GM18517 (cell line): Measurements from ENCODE around the gene HOXA5.

Experiments
- ATAC-seq: cut with Tn5 transposase; IDR thresholded peaks from one replicate; pipeline ENCODE4 v1.9.1; 2021; ENCODE audit warnings: mild to moderate bottlenecking, moderate library complexity; ENCODE audit not compliant: unreplicated experiment

Gene HOXA5

DNA sequence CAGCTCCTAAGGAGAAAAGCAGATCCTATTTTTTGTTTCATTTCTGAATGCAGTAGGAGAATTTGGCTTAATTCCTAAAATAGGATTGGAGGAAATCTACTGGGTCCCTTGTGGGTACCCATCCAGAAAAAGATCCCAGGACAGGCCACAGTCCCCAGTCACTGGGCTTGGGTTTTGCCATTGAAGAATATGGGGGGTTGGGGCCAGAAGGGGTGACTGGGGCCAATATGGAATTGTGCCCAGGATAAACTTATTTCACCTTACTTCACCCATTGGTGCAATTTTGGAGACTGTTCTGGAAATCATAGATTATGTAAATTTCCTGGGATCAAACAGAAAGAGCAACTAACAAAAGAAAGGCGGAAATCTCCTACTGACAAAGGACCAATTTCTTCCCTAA lies 5.0 kb downstream of the HOXA5 start:
- no peak for ATAC-seq

DNA sequence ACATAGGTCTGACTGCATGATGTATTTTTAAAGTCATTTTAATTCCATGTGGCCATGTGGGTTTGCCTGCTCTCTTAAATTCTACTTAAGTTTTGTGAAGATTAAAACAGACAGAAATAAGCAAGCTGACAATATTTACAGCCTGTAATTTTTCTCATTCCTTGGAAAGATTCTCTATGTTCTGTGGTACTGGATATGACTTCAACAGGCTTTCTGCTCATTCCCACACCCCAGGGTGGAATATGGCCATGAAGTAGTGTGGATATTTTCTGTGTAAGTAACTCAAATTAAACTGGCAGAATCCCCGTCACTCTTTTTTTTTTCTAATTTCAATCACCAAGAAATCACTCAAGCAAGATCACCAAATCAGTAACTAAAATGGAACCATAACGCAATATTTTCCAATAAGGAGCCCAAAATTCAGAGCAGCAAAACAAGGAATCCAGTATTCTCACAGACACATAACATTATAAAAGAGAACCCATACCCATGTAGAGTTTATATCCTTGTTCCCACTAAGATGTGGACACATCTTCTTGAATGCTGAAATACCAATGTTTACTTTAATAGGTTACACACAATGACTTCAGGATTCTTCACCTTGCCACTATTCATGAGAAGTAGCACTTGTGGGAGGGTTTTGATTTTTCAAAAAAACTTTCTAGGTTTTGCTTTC lies 5.7 kb downstream of the HOXA5 start:
- ATAC-seq: no peak

- ATAC-seq: no peak
Measured at GRCh38 chr7:27134392-27134791, 9.1 kb downstream of the HOXA5 start.

DNA sequence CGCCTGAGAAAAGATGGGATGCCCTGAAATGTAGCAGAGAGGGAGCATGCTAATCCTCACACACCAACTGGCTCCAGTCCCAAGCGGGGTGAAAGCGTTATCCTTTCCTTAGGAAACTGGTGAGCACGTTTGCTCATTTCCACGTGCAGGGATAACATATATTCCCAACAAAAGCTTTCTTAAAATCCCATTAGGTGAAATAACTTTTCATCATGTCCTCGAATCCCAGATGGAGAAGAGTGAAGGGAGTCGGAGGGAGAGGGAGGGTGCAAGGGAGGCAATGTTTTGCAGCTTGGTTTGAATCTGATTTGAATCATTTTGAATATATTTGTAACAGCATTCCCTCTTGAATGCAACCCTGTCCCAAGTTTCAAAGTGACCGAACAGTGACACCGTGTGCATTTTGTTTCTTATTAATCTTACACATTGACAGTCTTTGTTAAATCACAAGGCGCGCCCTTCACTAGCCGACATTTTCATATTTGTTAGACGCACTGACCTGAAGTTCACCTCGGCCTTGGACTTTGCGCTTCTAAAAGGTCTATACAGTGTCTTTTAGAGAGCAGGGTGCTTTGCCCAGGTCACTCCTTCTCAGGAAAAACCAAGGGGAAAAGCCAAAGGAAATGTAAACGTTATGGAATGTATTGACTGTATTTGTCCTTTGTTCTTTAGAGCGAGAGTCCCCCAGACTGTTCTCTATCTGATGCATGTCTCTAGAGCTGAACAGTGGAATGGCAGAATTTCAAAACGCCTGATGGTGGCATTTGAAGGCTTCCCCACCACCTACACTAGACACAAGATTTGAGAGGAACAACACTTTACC lies 9.9 kb downstream of the HOXA5 start:
- ATAC-seq: no peak

- ATAC-seq: no peak
Measured at GRCh38 chr7:27132978-27133377, 10.5 kb downstream of the HOXA5 start.

GRCh38 chr7:27132214-27132613 lies 11.3 kb downstream of the HOXA5 start:
- ATAC-seq: no peak

DNA sequence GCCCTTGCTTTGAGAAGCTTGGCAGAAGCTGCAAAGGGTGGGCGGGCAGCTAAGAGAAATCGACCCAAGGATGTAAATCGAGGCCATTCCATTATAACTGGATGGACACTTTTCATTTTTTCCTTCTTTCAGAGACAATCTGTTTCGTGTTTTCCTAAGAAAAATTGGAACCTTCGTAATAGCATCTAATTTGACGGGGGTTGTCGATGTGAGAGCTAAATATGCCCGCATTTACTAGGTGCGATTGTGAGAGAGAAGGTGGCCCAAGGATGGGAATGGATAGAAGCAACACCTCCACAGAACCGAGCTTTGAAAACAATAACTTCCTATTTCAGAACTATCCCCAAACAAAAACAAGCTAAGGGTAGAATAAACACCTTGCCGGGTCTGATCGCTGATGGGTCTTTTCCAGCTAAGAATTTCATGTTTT lies 12.1 kb downstream of the HOXA5 start:
- no peak for ATAC-seq

- ATAC-seq: no peak
Measured at GRCh38 chr7:27130540-27131389, 12.7 kb downstream of the HOXA5 start, which contains the start of gene HOXA4. Gene HOXA4 (minus strand): TSS chr7:27130757. CDS start chr7:27130733, 24 bp downstream.

GRCh38 chr7:27129729-27130539 lies 13.5 kb downstream of the HOXA5 start:
- no peak for ATAC-seq

DNA sequence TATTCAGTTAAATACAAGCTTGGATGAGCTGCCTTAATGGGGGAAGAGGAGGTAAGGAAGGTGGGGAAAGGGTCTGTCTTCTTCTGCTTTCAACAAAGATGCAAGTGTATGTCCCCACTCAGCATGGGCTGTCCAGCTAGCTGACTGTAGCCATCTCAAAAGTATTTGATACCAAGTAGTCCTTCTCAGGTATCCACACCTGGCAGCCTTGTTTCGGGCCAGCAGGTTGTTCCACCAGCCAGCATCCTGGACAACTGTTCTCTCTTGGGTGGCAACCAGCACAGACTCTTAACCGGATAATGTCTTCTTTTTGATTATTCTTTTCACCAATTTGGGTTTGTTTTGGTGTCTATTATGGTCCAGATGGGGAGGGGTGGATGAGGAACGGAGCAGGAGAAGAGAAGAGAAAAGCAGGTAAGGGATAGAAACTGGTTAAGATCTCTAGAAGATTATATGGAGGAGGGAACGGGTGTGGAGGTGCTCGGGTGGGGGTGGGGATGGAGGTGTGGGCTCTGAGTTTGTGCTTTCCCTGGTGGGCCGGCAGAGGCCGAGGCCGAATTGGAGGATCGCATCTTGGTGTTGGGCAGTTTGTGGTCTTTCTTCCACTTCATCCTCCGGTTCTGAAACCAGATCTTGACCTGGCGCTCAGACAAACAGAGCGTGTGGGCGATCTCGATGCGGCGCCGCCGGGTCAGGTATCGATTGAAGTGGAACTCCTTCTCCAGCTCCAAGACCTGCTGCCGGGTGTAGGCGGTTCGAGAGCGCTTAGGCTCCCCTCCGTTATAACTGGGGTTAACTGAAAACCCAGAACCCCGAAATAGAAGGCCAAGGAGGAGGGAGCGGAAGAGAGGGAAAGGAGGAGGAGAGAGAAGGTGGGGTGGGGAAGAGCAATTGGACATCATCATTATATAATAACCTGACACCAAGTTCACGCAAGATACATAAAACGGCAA lies 14.4 kb downstream of the HOXA5 start:
- ATAC-seq: no peak

- no peak for ATAC-seq
Measured at GRCh38 chr7:27128034-27128433, 15.4 kb downstream of the HOXA5 start.

GRCh38 chr7:27126596-27127327 lies 16.7 kb downstream of the HOXA5 start:
- ATAC-seq: no peak

DNA sequence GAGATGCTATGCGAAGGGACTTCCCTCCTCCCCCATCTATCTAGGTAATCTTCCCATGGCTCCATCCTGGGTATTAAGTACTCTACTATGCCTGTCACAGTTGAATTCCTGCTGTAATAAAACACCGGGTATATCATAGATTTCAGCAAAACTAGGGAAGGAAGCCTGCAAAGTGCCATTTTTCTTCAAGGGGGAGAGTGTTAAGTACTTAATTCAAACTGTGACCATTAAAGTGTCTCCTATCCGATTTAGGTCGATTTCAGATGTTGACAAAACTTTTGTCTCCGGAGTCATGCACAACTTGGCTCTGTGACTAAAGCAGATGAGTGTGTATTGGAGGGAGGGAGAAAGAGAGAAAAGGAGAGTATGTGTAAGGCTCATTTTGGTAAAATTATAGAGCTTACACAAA lies 17.5 kb downstream of the HOXA5 start:
- no peak for ATAC-seq

DNA sequence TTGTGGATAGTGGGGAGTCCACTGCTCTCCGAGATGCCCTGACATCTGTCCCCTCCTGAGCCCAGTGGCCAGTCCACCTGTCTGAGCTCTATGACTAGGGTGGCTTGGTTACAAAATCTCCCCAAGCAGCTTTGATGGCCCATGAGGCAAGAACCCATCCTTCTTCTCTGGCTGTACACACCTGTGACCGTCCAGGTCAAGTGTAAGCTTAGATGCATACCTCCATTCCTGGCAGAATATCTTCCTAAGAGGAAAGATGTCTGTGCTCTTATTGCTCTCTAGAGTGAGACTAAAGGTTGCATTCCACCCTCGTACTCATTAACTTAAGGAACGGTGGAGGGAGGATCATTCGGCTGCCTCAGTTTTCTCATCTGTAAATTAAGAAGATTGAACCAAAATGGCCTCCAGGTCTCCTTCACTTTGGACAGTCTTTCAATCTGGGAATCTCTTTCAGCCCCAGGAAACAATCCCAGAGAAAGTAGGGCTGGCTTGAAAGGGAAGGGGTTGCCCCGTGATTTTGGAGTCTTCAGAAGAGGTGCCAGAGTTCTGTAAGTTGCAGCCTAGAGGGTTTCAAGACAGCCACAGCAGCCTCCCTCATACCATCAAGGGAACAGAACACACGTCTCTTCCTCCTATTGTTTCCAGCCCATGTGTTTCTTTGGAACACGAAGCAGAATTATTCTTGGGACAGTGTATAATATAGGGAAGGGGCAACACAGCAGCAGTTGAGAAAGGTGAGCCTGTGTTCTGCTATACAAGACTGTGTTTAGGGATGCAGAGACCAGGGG lies 18.4 kb downstream of the HOXA5 start:
- ATAC-seq: no peak

- ATAC-seq: no peak
Measured at GRCh38 chr7:27124096-27124901, 19.2 kb downstream of the HOXA5 start.

- ATAC-seq: no peak
Measured at GRCh38 chr7:27123477-27124053, 19.9 kb downstream of the HOXA5 start.

DNA sequence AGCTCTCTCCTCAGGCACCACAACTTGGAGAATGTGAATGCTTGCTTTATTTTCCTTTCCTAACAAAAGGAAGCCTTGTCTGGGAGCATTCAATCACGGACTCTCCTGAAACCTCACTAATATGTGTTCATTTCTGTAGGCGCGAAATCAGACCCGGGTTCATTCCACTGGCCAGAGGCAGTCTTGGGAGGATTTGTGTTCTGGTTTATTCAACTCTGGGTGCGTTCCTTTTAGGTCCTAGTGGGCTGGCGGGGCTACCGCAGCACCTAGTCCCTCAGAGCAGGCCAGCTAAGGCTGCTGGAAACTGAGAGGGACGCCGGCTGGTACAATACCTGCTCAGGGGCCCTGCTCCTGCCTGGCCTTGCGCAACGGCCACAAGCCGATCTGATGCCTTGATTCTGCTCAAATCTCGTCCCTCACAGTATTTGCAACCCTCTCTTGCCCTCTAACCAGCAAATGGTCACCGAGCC lies 20.4 kb downstream of the HOXA5 start:
- ATAC-seq: no peak
